ENCODE data around the gene KCNN2. TPM values are rescaled to one million over a fixed set of nuclear protein-coding genes. Genes with fewer than 3 reads are reported as not detected.

Gene KCNN2
- total RNA-seq, 1 experiment from 2014 or later = 0.27 TPM

DNA sequence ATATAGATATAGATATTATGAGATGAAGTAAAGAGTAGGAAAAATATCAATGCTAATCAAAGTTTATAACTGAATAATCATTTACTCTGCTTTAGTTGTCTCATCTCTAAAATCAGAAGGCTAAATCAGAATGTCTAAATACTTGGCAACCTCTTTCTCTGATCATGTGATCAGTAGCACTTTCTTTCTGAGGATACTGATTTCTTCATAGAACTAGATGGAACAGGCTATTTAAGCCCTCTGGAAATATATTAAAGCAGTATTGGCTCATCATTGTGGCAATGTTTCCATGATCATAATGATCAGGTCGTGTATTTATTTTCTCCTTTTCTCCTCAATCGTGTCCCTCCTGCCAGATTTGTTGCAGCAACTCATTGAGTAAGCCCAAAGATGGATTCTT lies 109.7 kb downstream of the KCNN2 start:
- DNase-seq = no peak
- CTCF ChIA-PET = no interaction called here
- no peak overlapping the region for H3K4me3 Mint-ChIP-seq (ENCODE audit: unreplicated experiment)
- intact Hi-C loops (cut with micrococcal nuclease; ENCODE audit: unreplicated experiment) = no loop called here
- Histone ChIP-seq H3K4me1 (no peaks in the 10 kb centered on the region), H3K27me3 (replicated peaks; ENCODE audit: control insufficient read depth, insufficient read depth, low read length) (no peaks in the 10 kb centered on the region), H3K4me3 (ENCODE audit: low read depth, low read length) (no peak overlapping the region), H3K36me3 (ENCODE audit: control insufficient read depth, insufficient read depth, low read length) (no peaks in the 10 kb centered on the region), H3K9me3 (no peaks in the 10 kb centered on the region; the same call in 1 of the 2 replicates)
- no peak for TF ChIP-seq CTCF (IDR thresholded peaks at IDR 0.05; ENCODE audit: insufficient read depth in 1 of 2, low read depth in 1 of 2, low read length in 1 of 2, severe bottlenecking in 1 of 2, unreplicated experiment in 1 of 2)
- H3K27ac Mint-ChIP-seq (ENCODE audit: unreplicated experiment) = no peak overlapping the region
- no peaks in the 10 kb centered on the region for H3K4me1 Mint-ChIP-seq (ENCODE audit: low read depth, unreplicated experiment)
- H3K36me3 Mint-ChIP-seq (ENCODE audit: insufficient read depth, unreplicated experiment) = no peaks in the 10 kb centered on the region
- BruUV-seq (replicated peaks) = no TSS peak
- POLR2A ChIA-PET = no interaction called here
- no peaks in the 10 kb centered on the region for H3K9me3 Mint-ChIP-seq (ENCODE audit: unreplicated experiment)
- no peaks in the 10 kb centered on the region for H3K27me3 Mint-ChIP-seq (ENCODE audit: insufficient read depth, unreplicated experiment)

DNA sequence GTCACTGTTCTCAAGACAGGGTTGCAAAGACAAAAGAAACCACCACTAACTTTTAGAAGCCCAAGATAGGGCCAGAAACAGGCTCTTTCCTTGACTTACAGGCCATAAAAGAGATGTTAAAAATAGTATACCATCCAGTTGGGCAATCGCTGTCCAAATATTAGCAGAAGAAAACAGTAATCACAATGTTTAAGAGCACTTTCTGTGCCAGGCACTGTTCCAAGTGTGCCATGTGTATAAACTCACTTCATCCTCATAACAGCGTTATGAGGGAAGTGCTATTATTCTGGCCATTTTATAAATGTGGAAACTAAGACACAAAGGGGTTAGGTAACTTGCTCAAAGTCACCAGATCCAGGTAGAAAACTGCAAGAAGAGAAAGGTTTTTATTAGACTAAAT lies 111.7 kb downstream of the KCNN2 start:
- BruUV-seq (replicated peaks) = no TSS peak
- no peak overlapping the region for H3K4me3 ChIP-seq (ENCODE audit: low read depth, low read length)
- no peaks in the 10 kb centered on the region for H3K4me1 ChIP-seq
- DNase-seq = no peak
- no peaks in the 10 kb centered on the region for H3K36me3 ChIP-seq (ENCODE audit: control insufficient read depth, insufficient read depth, low read length)
- Mint-ChIP-seq H3K9me3 (ENCODE audit: unreplicated experiment) (peaks cover 5% of the 10 kb centered on the region), H3K27me3 (ENCODE audit: insufficient read depth, unreplicated experiment) (no peaks in the 10 kb centered on the region), H3K27ac (ENCODE audit: unreplicated experiment) (no peak overlapping the region), H3K4me1 (ENCODE audit: low read depth, unreplicated experiment) (no peaks in the 10 kb centered on the region), H3K4me3 (ENCODE audit: unreplicated experiment) (no peak overlapping the region), H3K36me3 (ENCODE audit: insufficient read depth, unreplicated experiment) (no peaks in the 10 kb centered on the region)
- ChIA-PET CTCF (no interaction called here), POLR2A (no interaction called here)
- intact Hi-C loops (cut with micrococcal nuclease; ENCODE audit: unreplicated experiment) = no loop called here
- no peaks in the 10 kb centered on the region; the same call in 1 of the 2 replicates for H3K9me3 ChIP-seq
- no peak for TF ChIP-seq CTCF (IDR thresholded peaks at IDR 0.05; ENCODE audit: insufficient read depth in 1 of 2, low read depth in 1 of 2, low read length in 1 of 2, severe bottlenecking in 1 of 2, unreplicated experiment in 1 of 2)
- no peaks in the 10 kb centered on the region for H3K27me3 ChIP-seq (replicated peaks; ENCODE audit: control insufficient read depth, insufficient read depth, low read length)

DNA sequence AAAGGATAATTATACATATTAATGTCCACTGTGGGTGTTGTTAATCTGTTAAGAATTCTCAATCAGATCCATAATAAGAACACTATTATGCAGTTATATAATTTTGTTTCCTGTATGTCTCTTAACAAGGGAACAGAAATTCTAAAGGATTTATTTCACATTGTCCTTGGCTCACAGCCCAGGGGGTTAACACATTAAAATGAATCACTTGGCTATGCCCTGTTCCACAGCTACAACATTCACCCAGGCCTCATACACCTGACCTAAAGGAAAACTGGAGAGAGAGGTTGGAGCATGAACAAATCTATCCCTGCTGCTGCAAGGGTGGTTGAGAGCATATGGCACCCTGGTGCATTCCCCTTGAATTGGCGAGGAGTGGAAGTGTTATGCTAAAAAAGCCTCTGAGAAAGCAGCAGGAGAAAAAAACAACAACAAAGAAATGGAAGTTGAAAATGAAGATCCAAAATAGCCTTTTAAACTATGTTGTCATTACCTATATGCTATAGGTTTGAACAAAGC lies 116.0 kb downstream of the KCNN2 start:
- BruUV-seq (replicated peaks) = no TSS peak
- Mint-ChIP-seq H3K36me3 (ENCODE audit: insufficient read depth, unreplicated experiment) (no peaks in the 10 kb centered on the region), H3K4me1 (ENCODE audit: low read depth, unreplicated experiment) (no peaks in the 10 kb centered on the region), H3K9me3 (ENCODE audit: unreplicated experiment) (peaks cover 11% of the 10 kb centered on the region), H3K27me3 (ENCODE audit: insufficient read depth, unreplicated experiment) (peaks cover 2% of the 10 kb centered on the region), H3K27ac (ENCODE audit: unreplicated experiment) (no peak overlapping the region), H3K4me3 (ENCODE audit: unreplicated experiment) (no peak overlapping the region)
- no peak for TF ChIP-seq CTCF (IDR thresholded peaks at IDR 0.05; ENCODE audit: insufficient read depth in 1 of 2, low read depth in 1 of 2, low read length in 1 of 2, severe bottlenecking in 1 of 2, unreplicated experiment in 1 of 2)
- ChIA-PET POLR2A (no interaction called here), CTCF (no interaction called here)
- DNase-seq = no peak
- intact Hi-C loops (cut with micrococcal nuclease; ENCODE audit: unreplicated experiment) = no loop called here
- Histone ChIP-seq H3K27me3 (replicated peaks; ENCODE audit: control insufficient read depth, insufficient read depth, low read length) (no peaks in the 10 kb centered on the region), H3K9me3 (no peaks in the 10 kb centered on the region), H3K4me3 (ENCODE audit: low read depth, low read length) (no peak overlapping the region), H3K4me1 (no peaks in the 10 kb centered on the region), H3K36me3 (ENCODE audit: control insufficient read depth, insufficient read depth, low read length) (no peaks in the 10 kb centered on the region)

Data from Caco-2 (cell line).